Hepatocyte (in vitro differentiated cells): ENCODE data around the gene CLTB.

Experiments used
- CTCF ChIP-seq: fragments of 200-600 bp; sonication (generic); IDR thresholded peaks from 2 replicates; pipeline ENCODE4 v1.5.1; 2016; ENCODE audit warnings: antibody characterized with exemption, mild to moderate bottlenecking; ENCODE audit not compliant: poor library complexity
- EZH2 ChIP-seq: fragments of 200-600 bp; sonication (generic); IDR thresholded peaks from 2 replicates; pipeline ENCODE4 v1.6.1; 2016; ENCODE audit warnings: antibody characterized with exemption, mild to moderate bottlenecking, borderline replicate concordance

GRCh38 chr5:176353533-176353932 lies 62.8 kb downstream of the CLTB start:
- TF ChIP-seq CTCF (no peak), EZH2 (no peak)
